Neural cell (in vitro differentiated cells): ENCODE data around the gene ZNF75A.

ENCODE experiments used
- CTCF ChIP-seq: fragments of 450-650 bp; IDR thresholded peaks from 2 replicates; pipeline ENCODE4 v1.5.1; 2014; ENCODE audit warnings: antibody characterized with exemption, mild to moderate bottlenecking, moderate library complexity; ENCODE audit not compliant: poor library complexity, severe bottlenecking
- EP300 ChIP-seq: fragments of 450-650 bp; conservative IDR thresholded peaks from 2 replicates; pipeline ENCODE4 v1.6.1; 2014; ENCODE audit warnings: antibody characterized with exemption, mild to moderate bottlenecking, moderate library complexity; ENCODE audit not compliant: poor library complexity, severe bottlenecking
- EZH2 ChIP-seq: fragments of 200-600, 300-800 bp; shearing (Covaris generic), sonication (generic); IDR thresholded peaks from 2 replicates; pipeline ENCODE4 v1.6.1; 2014; ENCODE audit warnings: antibody characterized with exemption, low read length, borderline replicate concordance, mild to moderate bottlenecking; ENCODE audit not compliant: insufficient read depth, poor library complexity, severe bottlenecking
- POLR2AphosphoS5 ChIP-seq: IDR thresholded peaks from 2 replicates; pipeline ENCODE4 v1.6.1; 2012
- RAD21 ChIP-seq: fragments of 450-650 bp; conservative IDR thresholded peaks from 2 replicates; pipeline ENCODE4 v1.6.1; 2014; ENCODE audit warnings: antibody characterized with exemption, mild to moderate bottlenecking, moderate library complexity

GRCh38 chr16:3282730-3283542 is 22.4 kb upstream of the ZNF75A start, which contains the start of gene ZNF263:
- no peak for TF ChIP-seq CTCF
- TF ChIP-seq POLR2AphosphoS5 = peak; percentile 84
- TF ChIP-seq EP300 = peak; percentile 65
- peak; percentile 39 for TF ChIP-seq RAD21
- TF ChIP-seq EZH2 = no peak
